ENCODE measurements around the gene ZBTB7C. TPM values are rescaled to one million over a fixed set of nuclear protein-coding genes. Genes with fewer than 3 reads are reported as not detected.

Gene ZBTB7C
- total RNA-seq, 1 experiment from 2014 or later = 0.33 TPM

GRCh38 chr18:48249854-48250253 lies 159.3 kb downstream of the ZBTB7C start:
- no peak overlapping the region for H2BK12ac ChIP-seq (ENCODE audit: insufficient read length, low read depth, low read length)
- no peak overlapping the region for H3K14ac ChIP-seq (ENCODE audit: insufficient read depth, low read length)
- no peak overlapping the region for H3K4me2 ChIP-seq (ENCODE audit: insufficient read depth, insufficient read length, low read length)
- H2BK120ac ChIP-seq (ENCODE audit: low read depth, low read length, poor library complexity, severe bottlenecking) = no peak overlapping the region
- TF ChIP-seq, protein P1, sequence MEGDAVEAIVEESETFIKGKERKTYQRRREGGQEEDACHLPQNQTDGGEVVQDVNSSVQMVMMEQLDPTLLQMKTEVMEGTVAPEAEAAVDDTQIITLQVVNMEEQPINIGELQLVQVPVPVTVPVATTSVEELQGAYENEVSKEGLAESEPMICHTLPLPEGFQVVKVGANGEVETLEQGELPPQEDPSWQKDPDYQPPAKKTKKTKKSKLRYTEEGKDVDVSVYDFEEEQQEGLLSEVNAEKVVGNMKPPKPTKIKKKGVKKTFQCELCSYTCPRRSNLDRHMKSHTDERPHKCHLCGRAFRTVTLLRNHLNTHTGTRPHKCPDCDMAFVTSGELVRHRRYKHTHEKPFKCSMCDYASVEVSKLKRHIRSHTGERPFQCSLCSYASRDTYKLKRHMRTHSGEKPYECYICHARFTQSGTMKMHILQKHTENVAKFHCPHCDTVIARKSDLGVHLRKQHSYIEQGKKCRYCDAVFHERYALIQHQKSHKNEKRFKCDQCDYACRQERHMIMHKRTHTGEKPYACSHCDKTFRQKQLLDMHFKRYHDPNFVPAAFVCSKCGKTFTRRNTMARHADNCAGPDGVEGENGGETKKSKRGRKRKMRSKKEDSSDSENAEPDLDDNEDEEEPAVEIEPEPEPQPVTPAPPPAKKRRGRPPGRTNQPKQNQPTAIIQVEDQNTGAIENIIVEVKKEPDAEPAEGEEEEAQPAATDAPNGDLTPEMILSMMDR (conservative IDR thresholded peaks at IDR 0.05) = no peak
- H3K23me2 ChIP-seq (ENCODE audit: insufficient read length, low read depth, low read length, poor library complexity, severe bottlenecking) = no peaks in the 10 kb centered on the region
- no peak overlapping the region for H3K4me3 Mint-ChIP-seq
- no peaks in the 10 kb centered on the region for H4K20me1 ChIP-seq (ENCODE audit: control insufficient read depth, insufficient read depth, insufficient read length)
- no peak overlapping the region for H2BK5ac ChIP-seq (ENCODE audit: insufficient read length, low read length)
- no peaks in the 10 kb centered on the region for H3K79me2 ChIP-seq (ENCODE audit: insufficient read depth, low read length)
- DNase-seq = no peak
- no peaks in the 10 kb centered on the region for H3K27me3 ChIP-seq (ENCODE audit: insufficient read depth, low read length)
- H3K9ac ChIP-seq (ENCODE audit: extremely low read depth, insufficient read length, low read length) = no peak overlapping the region
- no peak overlapping the region for H4K8ac ChIP-seq (replicated peaks; ENCODE audit: insufficient read length, low read depth, low read length)
- H3T11ph ChIP-seq (ENCODE audit: low read length) = no peak overlapping the region
- H4K5ac ChIP-seq (ENCODE audit: insufficient read length, low read depth, low read length) = no peak overlapping the region
- H2AK5ac ChIP-seq (ENCODE audit: insufficient read length, low read length) = no peak overlapping the region
- H2AFZ ChIP-seq (ENCODE audit: low read length) = no peak overlapping the region
- no peak overlapping the region for H3K18ac ChIP-seq (ENCODE audit: insufficient read length, low read depth, low read length)
- H3K9me3 ChIP-seq (ENCODE audit: control insufficient read depth, low read depth, low read length) = no peaks in the 10 kb centered on the region
- no peak overlapping the region for H2BK20ac ChIP-seq (ENCODE audit: low read depth, low read length, poor library complexity, severe bottlenecking)
- H2BK15ac ChIP-seq (ENCODE audit: low read depth, low read length) = no peak overlapping the region
- H3K27ac ChIP-seq (ENCODE audit: insufficient read length, low read depth, low read length) = no peak overlapping the region
- H3K27me3 Mint-ChIP-seq (ENCODE audit: low read depth) = peaks cover 2% of the 10 kb centered on the region; the same call in 1 of the 2 replicates
- no peak overlapping the region for H3K27ac Mint-ChIP-seq
- no peaks in the 10 kb centered on the region for H3K79me1 ChIP-seq (ENCODE audit: insufficient read depth, low read depth, low read length, poor library complexity, severe bottlenecking)
- H3K36me3 Mint-ChIP-seq (ENCODE audit: insufficient read depth in 1 of 3, low read depth in 3 of 3) = no peaks in the 10 kb centered on the region; a peak in 1 of 7 replicates
- H3K9me3 Mint-ChIP-seq = peaks cover 0 to 3% of the 10 kb centered on the region in 2 experiments; a peak in 3 of 5 replicates
- no peak overlapping the region for H4K91ac ChIP-seq (ENCODE audit: insufficient read length, low read depth, low read length)
- H3K4me1 ChIP-seq (ENCODE audit: insufficient read depth, low read length) = no peaks in the 10 kb centered on the region
- WGBS (ENCODE audit: extremely low coverage, insufficient read length, low lambda C conversion rate) = no CpG with 5 or more reads among the region's 5 CpGs
- no peak overlapping the region for H3K23ac ChIP-seq (ENCODE audit: insufficient read length, low read depth, low read length)
- H3K4ac ChIP-seq (ENCODE audit: low read depth, low read length) = no peak overlapping the region
- H3K4me1 Mint-ChIP-seq = peaks cover 4 to 5% of the 10 kb centered on the region in 2 experiments
- H3K56ac ChIP-seq (ENCODE audit: insufficient read length, low read depth, low read length) = no peak overlapping the region

Data from H9 (cell line).